Panc1 (cell line): ENCODE data around the gene TKT. TPM values are rescaled to one million over a fixed set of nuclear protein-coding genes. Genes with fewer than 3 reads are reported as not detected.
A peak's percentile ranks its signal among the peaks of the same experiment; 100 is the strongest.
"Not testable (repeated sequence)": the region's sequence is repeated elsewhere in the genome, so short reads cannot be mapped to it uniquely, and the experiment has no call there.

Experiments
- ATAC-seq: fragments of 200-7000 bp; cut with Tn5 transposase; 2 replicates; pipeline ENCODE4 v1.9.1; 2020; ENCODE audit warnings: mild to moderate bottlenecking, moderate library complexity
- BruUV-seq: library from RNA; stranded (reverse); fragments of 400-500 nt; replicated peaks from 2 replicates; lab custom pipeline; 2021; lab: Mats Ljungman, UMichigan
- CTCF ChIA-PET: fragments of 300-600 bp; sonication (Branson Sonifier 250); formaldehyde crosslinking; loops from one replicate; lab custom pipeline; 2022; ENCODE audit warnings: antibody characterized with exemption; lab: Charles Lee
- POLR2A ChIA-PET: fragments of 300-600 bp; sonication (Branson Sonifier 250); formaldehyde crosslinking; loops from one replicate; lab custom pipeline; 2022; ENCODE audit warnings: antibody characterized with exemption; lab: Charles Lee
- DNase-seq: peaks from one replicate; pipeline ENCODE4 v3.0.0-alpha.2; 2010; ENCODE audit warnings: low read depth, low spot score
- H3K27ac ChIP-seq: 2 replicates; pipeline ENCODE4 v1.5.1; 2011; ENCODE audit warnings: mild to moderate bottlenecking, low read length, inconsistent platforms
- H3K27me3 ChIP-seq: fragments of 200-500 bp; sonication (Bioruptor generic); 2 replicates; pipeline ENCODE4 v1.6.0; 2014; ENCODE audit warnings: low read length, inconsistent platforms; ENCODE audit not compliant: control insufficient read depth, insufficient read depth
- H3K36me3 ChIP-seq: fragments of 200-500 bp; sonication (Bioruptor generic); 2 replicates; pipeline ENCODE4 v1.5.1; 2014; ENCODE audit warnings: inconsistent platforms, mild to moderate bottlenecking, low read length, moderate library complexity; ENCODE audit not compliant: control insufficient read depth, insufficient read depth
- H3K4me1 ChIP-seq: 2 replicates; pipeline ENCODE4 v1.5.1; 2011; ENCODE audit warnings: inconsistent platforms, mild to moderate bottlenecking, low read length, moderate library complexity; ENCODE audit not compliant: control insufficient read depth, insufficient read depth
- H3K4me3 ChIP-seq, 2 experiments: 2 replicates each; pipeline ENCODE4 v1.5.1; 2011 to 2012; ENCODE audit warnings: low read depth in 2 of 2, low read length in 2 of 2, mild to moderate bottlenecking in 2 of 2, inconsistent platforms in 1 of 2, moderate library complexity in 1 of 2
- H3K9me3 ChIP-seq: fragments of 200-500 bp; sonication (Bioruptor generic); 2 replicates; pipeline ENCODE4 v1.5.1; 2014; ENCODE audit warnings: low read depth, mild to moderate bottlenecking, inconsistent platforms, low read length, moderate library complexity; ENCODE audit not compliant: control insufficient read depth, insufficient read depth
- POLR2AphosphoS5 ChIP-seq: IDR thresholded peaks from 2 replicates; pipeline ENCODE4 v1.6.1; 2012; ENCODE audit warnings: mild to moderate bottlenecking, low read depth, low read length, moderate library complexity
- SIN3A ChIP-seq: IDR thresholded peaks from 2 replicates; pipeline ENCODE4 v1.6.1; 2012; ENCODE audit warnings: low read depth, mild to moderate bottlenecking, low read length, moderate library complexity, borderline replicate concordance; ENCODE audit not compliant: insufficient read depth
- TCF7L2 ChIP-seq: IDR thresholded peaks from 2 replicates; pipeline ENCODE4 v1.6.1; 2011; ENCODE audit warnings: mild to moderate bottlenecking, low read depth, low read length, inconsistent platforms
- in situ Hi-C: cut with HindIII; loops from 2 replicates; pipeline ENCODE4 v1.10.0; 2016; ENCODE audit warnings: low sequenced_read_pairs, low pct_unique_long_range_greater_than_20kb
- intact Hi-C: fragments of 100-400 bp; cut with micrococcal nuclease; formaldehyde crosslinking; loops from one replicate; pipeline ENCODE4 v1.10.0; 2022; ENCODE audit not compliant: unreplicated experiment
- total RNA-seq: library from RNA; stranded (reverse); gene quantifications from one replicate; pipeline ENCODE4 v1.2.1, GENCODE V29; 2021; ENCODE audit not compliant: unreplicated experiment
- TF ChIP-seq, protein P1 (sequence below), 2 experiments: IDR thresholded peaks; 2 replicates each; pipeline ENCODE4 v1.6.1; 2011 to 2012; ENCODE audit warnings: low read depth in 2 of 2, control low read depth in 1 of 2, low read length in 1 of 2, mild to moderate bottlenecking in 1 of 2, moderate library complexity in 1 of 2; ENCODE audit not compliant: insufficient read depth in 1 of 2
- TF ChIP-seq, protein P2 (sequence below): fragments of 450-650 bp; IDR thresholded peaks from 2 replicates; pipeline ENCODE4 v1.5.1; 2017; ENCODE audit warnings: mild to moderate bottlenecking

TKT gene
- total RNA-seq, 1 experiment from 2014 or later, result 338 TPM

DNA sequence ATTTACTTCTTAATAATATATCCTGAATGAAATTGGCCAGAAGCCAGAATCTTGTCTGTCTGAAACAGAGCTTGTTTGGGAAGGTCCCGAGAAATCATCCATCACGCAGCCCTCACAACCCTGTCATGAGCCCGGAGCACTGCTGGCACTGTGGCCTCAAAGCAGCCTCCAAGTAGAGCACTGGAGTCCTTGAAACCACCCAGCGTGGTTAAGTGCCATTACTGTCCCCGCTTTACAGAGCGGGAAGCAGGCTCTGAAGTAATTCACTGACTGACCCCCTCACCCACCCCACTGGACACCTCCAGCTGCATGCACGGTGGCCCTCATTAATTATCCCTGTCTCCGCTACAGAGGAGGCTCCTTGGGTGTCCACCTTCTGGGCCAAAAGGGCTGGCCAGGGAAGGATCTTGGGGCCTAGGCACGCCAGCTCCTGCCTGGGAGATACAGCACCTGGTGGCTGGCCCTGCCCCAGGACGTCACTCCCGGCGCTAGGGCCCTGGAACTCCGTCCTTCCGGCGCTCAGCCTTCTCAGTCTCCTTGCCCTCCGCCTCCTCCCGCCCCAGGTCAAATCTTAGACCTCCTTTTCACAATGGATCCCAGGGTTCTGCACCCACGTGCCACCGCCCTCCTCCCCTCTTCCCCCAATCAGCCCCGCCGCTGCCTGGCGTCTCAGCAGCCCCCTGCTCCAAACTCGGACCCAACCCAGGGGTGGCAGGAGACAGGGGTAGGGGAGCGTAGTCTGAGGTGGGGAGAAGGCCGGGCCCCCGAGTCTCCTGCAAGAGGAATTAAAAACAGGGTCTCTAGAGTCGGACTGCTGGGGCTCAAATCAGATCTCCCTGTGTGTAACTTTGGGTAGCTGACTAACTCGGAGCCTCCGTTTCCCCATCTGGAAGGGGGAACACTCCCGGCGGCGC lies 1.1 kb downstream of the TKT start:
- peaks cover 25% of the 10 kb centered on the region for H3K4me1 ChIP-seq
- BruUV-seq, result no TSS peak
- CTCF ChIA-PET, result no interaction called here
- DNase-seq (no peak), ATAC-seq (peak; percentile 73)
- in situ Hi-C loops, result no loop called here
- POLR2A ChIA-PET, result no interaction called here
- peak overlapping the region; percentile 87 for H3K27ac ChIP-seq
- no peaks in the 10 kb centered on the region for H3K9me3 ChIP-seq
- H3K27me3 ChIP-seq, result no peaks in the 10 kb centered on the region
- H3K36me3 ChIP-seq, result peaks cover 3% of the 10 kb centered on the region; the same call in 1 of the 2 replicates
- intact Hi-C loops, result no loop called here
- H3K4me3 ChIP-seq, result peak overlapping the region; percentile 84 to 89
- TF ChIP-seq, protein P1, sequence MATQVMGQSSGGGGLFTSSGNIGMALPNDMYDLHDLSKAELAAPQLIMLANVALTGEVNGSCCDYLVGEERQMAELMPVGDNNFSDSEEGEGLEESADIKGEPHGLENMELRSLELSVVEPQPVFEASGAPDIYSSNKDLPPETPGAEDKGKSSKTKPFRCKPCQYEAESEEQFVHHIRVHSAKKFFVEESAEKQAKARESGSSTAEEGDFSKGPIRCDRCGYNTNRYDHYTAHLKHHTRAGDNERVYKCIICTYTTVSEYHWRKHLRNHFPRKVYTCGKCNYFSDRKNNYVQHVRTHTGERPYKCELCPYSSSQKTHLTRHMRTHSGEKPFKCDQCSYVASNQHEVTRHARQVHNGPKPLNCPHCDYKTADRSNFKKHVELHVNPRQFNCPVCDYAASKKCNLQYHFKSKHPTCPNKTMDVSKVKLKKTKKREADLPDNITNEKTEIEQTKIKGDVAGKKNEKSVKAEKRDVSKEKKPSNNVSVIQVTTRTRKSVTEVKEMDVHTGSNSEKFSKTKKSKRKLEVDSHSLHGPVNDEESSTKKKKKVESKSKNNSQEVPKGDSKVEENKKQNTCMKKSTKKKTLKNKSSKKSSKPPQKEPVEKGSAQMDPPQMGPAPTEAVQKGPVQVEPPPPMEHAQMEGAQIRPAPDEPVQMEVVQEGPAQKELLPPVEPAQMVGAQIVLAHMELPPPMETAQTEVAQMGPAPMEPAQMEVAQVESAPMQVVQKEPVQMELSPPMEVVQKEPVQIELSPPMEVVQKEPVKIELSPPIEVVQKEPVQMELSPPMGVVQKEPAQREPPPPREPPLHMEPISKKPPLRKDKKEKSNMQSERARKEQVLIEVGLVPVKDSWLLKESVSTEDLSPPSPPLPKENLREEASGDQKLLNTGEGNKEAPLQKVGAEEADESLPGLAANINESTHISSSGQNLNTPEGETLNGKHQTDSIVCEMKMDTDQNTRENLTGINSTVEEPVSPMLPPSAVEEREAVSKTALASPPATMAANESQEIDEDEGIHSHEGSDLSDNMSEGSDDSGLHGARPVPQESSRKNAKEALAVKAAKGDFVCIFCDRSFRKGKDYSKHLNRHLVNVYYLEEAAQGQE (IDR thresholded peaks at IDR 0.05; ENCODE audit: insufficient read depth in 1 of 2, low read depth in 2 of 2, low read length in 1 of 2), result no peak
- TF ChIP-seq TCF7L2 (no peak), POLR2AphosphoS5 (0 out of 2 replicates have a peak, but pooled peaks have one; percentile 27), SIN3A (0 out of 2 replicates have a peak, but pooled peaks have one; percentile 17)
- TF ChIP-seq, protein P2, sequence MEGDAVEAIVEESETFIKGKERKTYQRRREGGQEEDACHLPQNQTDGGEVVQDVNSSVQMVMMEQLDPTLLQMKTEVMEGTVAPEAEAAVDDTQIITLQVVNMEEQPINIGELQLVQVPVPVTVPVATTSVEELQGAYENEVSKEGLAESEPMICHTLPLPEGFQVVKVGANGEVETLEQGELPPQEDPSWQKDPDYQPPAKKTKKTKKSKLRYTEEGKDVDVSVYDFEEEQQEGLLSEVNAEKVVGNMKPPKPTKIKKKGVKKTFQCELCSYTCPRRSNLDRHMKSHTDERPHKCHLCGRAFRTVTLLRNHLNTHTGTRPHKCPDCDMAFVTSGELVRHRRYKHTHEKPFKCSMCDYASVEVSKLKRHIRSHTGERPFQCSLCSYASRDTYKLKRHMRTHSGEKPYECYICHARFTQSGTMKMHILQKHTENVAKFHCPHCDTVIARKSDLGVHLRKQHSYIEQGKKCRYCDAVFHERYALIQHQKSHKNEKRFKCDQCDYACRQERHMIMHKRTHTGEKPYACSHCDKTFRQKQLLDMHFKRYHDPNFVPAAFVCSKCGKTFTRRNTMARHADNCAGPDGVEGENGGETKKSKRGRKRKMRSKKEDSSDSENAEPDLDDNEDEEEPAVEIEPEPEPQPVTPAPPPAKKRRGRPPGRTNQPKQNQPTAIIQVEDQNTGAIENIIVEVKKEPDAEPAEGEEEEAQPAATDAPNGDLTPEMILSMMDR, result no peak

DNA sequence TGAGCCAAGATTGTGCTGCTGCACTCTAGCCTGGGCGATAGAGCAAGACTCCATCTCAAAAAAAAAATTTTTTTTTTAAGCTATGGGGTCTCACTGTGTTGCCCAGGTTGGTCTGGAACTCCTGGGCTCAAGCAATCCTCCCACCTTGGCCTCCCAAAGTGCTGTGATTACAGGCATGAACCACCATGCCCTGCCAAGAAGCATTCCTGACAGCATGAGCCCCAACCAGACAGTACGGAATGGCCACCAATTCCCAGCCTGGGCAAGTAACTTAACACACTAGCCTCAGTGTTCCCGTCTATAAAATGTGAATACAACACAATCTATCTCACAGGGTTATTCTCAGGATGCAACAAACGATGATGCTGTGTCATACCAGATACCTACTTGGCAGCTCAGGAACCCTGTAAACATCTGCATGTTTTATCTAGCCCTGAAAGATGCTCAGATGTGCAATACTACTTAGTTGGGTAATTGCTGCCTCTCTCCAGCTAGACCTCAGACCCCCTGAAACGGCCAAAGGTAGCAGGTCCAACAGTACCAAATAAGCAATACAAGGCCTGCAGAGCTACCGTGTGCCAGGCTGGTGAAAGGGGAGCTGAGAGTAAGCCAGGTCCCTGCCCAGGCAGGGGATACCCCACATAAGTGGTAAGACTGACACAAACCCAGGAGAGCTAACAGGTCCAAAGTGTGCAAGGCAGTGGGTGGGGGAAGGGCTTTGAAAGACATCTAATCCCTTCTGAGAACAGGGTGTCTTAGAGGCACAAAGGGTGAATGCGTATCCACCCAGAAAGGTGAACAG lies 1.9 kb downstream of the TKT start:
- TF ChIP-seq SIN3A, result no peak
- TF ChIP-seq TCF7L2, result no peak
- TF ChIP-seq, protein P2, result no peak
- TF ChIP-seq, protein P1 (IDR thresholded peaks at IDR 0.05; ENCODE audit: insufficient read depth in 1 of 2, low read depth in 2 of 2, low read length in 1 of 2), result no peak
- no peak for TF ChIP-seq POLR2AphosphoS5
- Histone ChIP-seq H3K27ac (peak overlapping the region; percentile 87), H3K36me3 (peaks cover 3% of the 10 kb centered on the region; the same call in 1 of the 2 replicates), H3K9me3 (no peaks in the 10 kb centered on the region), H3K4me1 (peaks cover 27% of the 10 kb centered on the region), H3K27me3 (no peaks in the 10 kb centered on the region), H3K4me3 (peak overlapping the region; percentile 84 to 89)
- CTCF ChIA-PET, result no interaction called here
- intact Hi-C loops, result no loop called here
- in situ Hi-C loops, result no loop called here
- ATAC-seq (no peak), DNase-seq (no peak)
- TSS peak; percentile 69 for BruUV-seq
- POLR2A ChIA-PET, result no interaction called here

DNA sequence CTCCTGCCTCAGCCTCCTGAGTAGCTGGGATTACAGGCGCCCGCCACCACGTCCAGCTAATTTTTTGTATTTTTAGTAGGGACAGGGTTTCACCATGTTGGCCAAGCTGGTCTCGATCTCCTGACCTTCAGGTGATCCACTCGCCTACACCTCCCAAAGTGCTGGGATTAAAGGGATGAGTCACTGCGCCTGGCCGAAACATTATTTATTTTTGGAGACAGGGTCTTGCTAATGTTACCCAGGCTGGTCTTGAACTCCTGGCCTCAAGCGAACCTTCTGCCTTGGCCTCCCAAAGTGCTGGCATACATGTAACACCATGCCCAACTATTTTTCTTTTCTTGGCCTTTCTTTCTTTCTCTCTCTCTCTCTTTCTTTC lies 2.9 kb downstream of the TKT start:
- Histone ChIP-seq H3K4me3 (peak overlapping the region; percentile 84 to 89; a peak in 3 of 4 replicates), H3K4me1 (peaks cover 28% of the 10 kb centered on the region)
- CTCF ChIA-PET, DNase-seq, ATAC-seq, intact Hi-C loops, H3K36me3 ChIP-seq, BruUV-seq, H3K27ac ChIP-seq, H3K9me3 ChIP-seq, in situ Hi-C loops, H3K27me3 ChIP-seq: not testable (repeated sequence)
- POLR2A ChIA-PET, result interaction anchor here (0.7 kb wide), 1 partner anchor 9 kb away, joined by 4 read pairs; no protein-coding TSS in a partner anchor
